GM12878 (cell line): ENCODE data around the gene RPL10A. TPM values are rescaled to one million over a fixed set of nuclear protein-coding genes. Genes with fewer than 3 reads are reported as not detected.
"Not testable (repeated sequence)": the region's sequence is repeated elsewhere in the genome, so short reads cannot be mapped to it uniquely, and the experiment has no call there.

Experiments used
- ATAC-seq: fragments of 200-7000 bp; cut with Tn5 transposase; 3 replicates; pipeline ENCODE4 v1.9.1; 2020; ENCODE audit warnings: mild to moderate bottlenecking, moderate library complexity
- BruUV-seq: library from RNA; stranded (reverse); fragments of 400-500 nt; replicated peaks from 2 replicates; lab custom pipeline; 2021; lab: Mats Ljungman, UMichigan
- CTCF ChIA-PET: fragments of 300-600 bp; sonication (Branson Sonifier 250); formaldehyde crosslinking; extraction: SDS; loops from one replicate; lab custom pipeline; 2021; ENCODE audit warnings: inconsistent platforms; lab: Yijun Ruan, JAX
- POLR2A ChIA-PET: fragments of 350-600 bp; formaldehyde crosslinking; extraction: SDS; loops from one replicate; lab custom pipeline; 2021; ENCODE audit warnings: inconsistent platforms; lab: Charles Lee
- RAD21 ChIA-PET: fragments of 300-600 bp; sonication (Branson Sonifier 250); formaldehyde crosslinking; loops from one replicate; lab custom pipeline; 2023; ENCODE audit warnings: antibody characterized with exemption; ENCODE audit not compliant: unreplicated experiment; lab: Charles Lee
- SMC1A ChIA-PET: fragments of 300-600 bp; sonication (Branson Sonifier 250); formaldehyde crosslinking; loops from one replicate; lab custom pipeline; 2023; ENCODE audit not compliant: unreplicated experiment, uncharacterized antibody; lab: Charles Lee
- DNase-seq: peaks from one replicate; pipeline ENCODE4 v3.0.0-alpha.2; 2011; ENCODE audit warnings: low read depth, low spot score
- FAIRE-seq: peaks from 3 replicates; lab custom pipeline; 2011; peaks lifted over from hg19 to GRCh38; lab: Jason Lieb, UNC
- H2AFZ ChIP-seq: 2 replicates; pipeline ENCODE4 v1.6.0; 2011; ENCODE audit warnings: low read depth, low read length, control low read depth; ENCODE audit not compliant: control insufficient read depth
- H3K27ac ChIP-seq: 2 replicates; pipeline ENCODE4 v1.5.1; 2011; ENCODE audit warnings: control low read depth; ENCODE audit not compliant: control insufficient read depth, insufficient read depth
- H3K27me3 ChIP-seq, 2 experiments: replicated peaks in 1 of 2; 2 replicates each; pipeline versions ENCODE4 v1.6.0 to v1.6.1; 2011; ENCODE audit warnings: low read length in 1 of 2; ENCODE audit not compliant: control insufficient read depth in 2 of 2, insufficient read depth in 2 of 2
- H3K36me3 ChIP-seq, 2 experiments: 2 replicates each; pipeline ENCODE4 v1.5.1; 2011; ENCODE audit warnings: low read length in 1 of 2; ENCODE audit not compliant: control insufficient read depth in 2 of 2, insufficient read depth in 2 of 2
- H3K4me1 ChIP-seq: 2 replicates; pipeline ENCODE4 v1.6.1; 2011; ENCODE audit warnings: mild to moderate bottlenecking, low read length, moderate library complexity, mixed read lengths; ENCODE audit not compliant: control insufficient read depth, insufficient read depth
- H3K4me2 ChIP-seq: 2 replicates; pipeline ENCODE4 v1.6.0; 2011; ENCODE audit warnings: control low read depth; ENCODE audit not compliant: control insufficient read depth, insufficient read depth
- H3K4me3 ChIP-seq: fragments of 200-600 bp; sonication (generic); 2 replicates; pipeline ENCODE4 v1.5.1; 2016
- H3K79me2 ChIP-seq: 2 replicates; pipeline ENCODE4 v1.6.0; 2011; ENCODE audit warnings: low read length; ENCODE audit not compliant: control insufficient read depth, insufficient read depth
- H3K9ac ChIP-seq: 2 replicates; pipeline ENCODE4 v1.8.0; 2011; ENCODE audit warnings: low read length, control low read depth, mixed read lengths; ENCODE audit not compliant: control insufficient read depth, insufficient read depth
- H3K9me3 ChIP-seq: replicated peaks from 3 replicates; pipeline ENCODE4 v1.5.1; 2011; ENCODE audit warnings: mild to moderate bottlenecking, low read length; ENCODE audit not compliant: control insufficient read depth, insufficient read depth
- H4K20me1 ChIP-seq: 2 replicates; pipeline ENCODE4 v1.6.0; 2011; ENCODE audit not compliant: control insufficient read depth, insufficient read depth
- BRCA1 ChIP-seq: IDR thresholded peaks from 2 replicates; pipeline ENCODE4 v1.6.1; 2011; ENCODE audit warnings: low read depth, low read length, improper control_type of control experiment
- CHD4 ChIP-seq: fragments of 200-600 bp; sonication (generic); IDR thresholded peaks from 2 replicates; pipeline ENCODE4 v1.6.1; 2016; ENCODE audit warnings: mild to moderate bottlenecking
- CREB1 ChIP-seq: IDR thresholded peaks from 2 replicates; pipeline ENCODE4 v1.6.1; 2012; ENCODE audit warnings: low read depth, mild to moderate bottlenecking, inconsistent platforms
- PML ChIP-seq: IDR thresholded peaks from 2 replicates; pipeline ENCODE4 v1.6.1; 2012; ENCODE audit warnings: low read length, inconsistent platforms
- RCOR1 ChIP-seq: conservative IDR thresholded peaks from 2 replicates; pipeline ENCODE4 v1.6.1; 2012; ENCODE audit warnings: low read depth, low read length, improper control_type of control experiment
- RELA ChIP-seq: fragments of 450-650 bp; IDR thresholded peaks from 2 replicates; pipeline ENCODE4 v1.8.0; 2014; ENCODE audit warnings: borderline replicate concordance; ENCODE audit not compliant: partially characterized antibody
- SMAD5 ChIP-seq: IDR thresholded peaks from 2 replicates; pipeline ENCODE4 v1.6.1; 2016; ENCODE audit warnings: antibody characterized with exemption, low read depth
- SPI1 ChIP-seq: IDR thresholded peaks from 2 replicates; pipeline ENCODE4 v1.6.1; 2011; ENCODE audit warnings: low read depth, mild to moderate bottlenecking, low read length, moderate library complexity, borderline replicate concordance; ENCODE audit not compliant: insufficient read depth
- TBL1XR1 ChIP-seq: IDR thresholded peaks from 2 replicates; pipeline ENCODE4 v1.6.1; 2012; ENCODE audit warnings: low read depth, low read length, improper control_type of control experiment
- WGBS: methylation state at CpG from one replicate; pipeline ENCODE4 v1.1.6; 2016; ENCODE audit warnings: low lambda C conversion rate; ENCODE audit not compliant: insufficient replicate concordance, insufficient coverage; ENCODE audit errors: missing lambda C conversion rate; 5-methylcytosine and 5-hydroxymethylcytosine counted together
- in situ Hi-C: fragments of 300-500 bp; cut with MboI; formaldehyde crosslinking; loops from 9 replicates; pipeline ENCODE4 v1.14.3; 2018; ENCODE audit warnings: mixed read lengths
- intact Hi-C: fragments of 100-400 bp; cut with micrococcal nuclease; formaldehyde crosslinking; loops from one replicate; pipeline ENCODE4 v1.14.2; 2022; ENCODE audit not compliant: unreplicated experiment
- polyA plus RNA-seq, 11 experiments: library from polyadenylated mRNA; depleted of rRNA in 4 of 11; unstranded in 6 of 11; stranded (reverse) in 5 of 11; fragments of >200 nt; fragmentation: Nextera tagmentation in 4 of 11; fragmentation: Illumina TruSeq in 1 of 11; extraction: Ambion mirVana in 4 of 11; extraction: Trizol in 1 of 11; gene quantifications; 1 replicate in 1 of 11; 2 replicates in 10 of 11; pipeline versions ENCODE4 v1.2.1 to v1.2.3, GENCODE V29; 2011 to 2016; ENCODE audit warnings: inconsistent platforms in 2 of 11, missing spikeins in 2 of 11, low read depth in 1 of 11
- total RNA-seq, 4 experiments: library from RNA; depleted of rRNA in 3 of 4; stranded (reverse); fragments of >200 nt in 3 of 4; fragmentation: Illumina TruSeq in 1 of 4; extraction: Trizol in 1 of 4; gene quantifications; 2 replicates each; pipeline versions ENCODE4 v1.2.1 to v1.2.3, GENCODE V29; 2013 to 2021
- TF ChIP-seq, protein P1 (sequence below): IDR thresholded peaks from 2 replicates; pipeline ENCODE4 v1.6.1; 2012; ENCODE audit warnings: mild to moderate bottlenecking, low read depth, low read length
- TF ChIP-seq, protein P2 (sequence below): IDR thresholded peaks from 2 replicates; pipeline ENCODE4 v1.6.1; 2011; ENCODE audit warnings: low read depth, mild to moderate bottlenecking, low read length, moderate library complexity, borderline replicate concordance; ENCODE audit errors: extremely low read depth

RPL10A gene
- total and polyA plus RNA-seq, 10 of the 15 experiments (the other 5 are each of a cell fraction or from before 2014, with no cell fraction given), result 833 to 4,029 (median 2,795) TPM

DNA sequence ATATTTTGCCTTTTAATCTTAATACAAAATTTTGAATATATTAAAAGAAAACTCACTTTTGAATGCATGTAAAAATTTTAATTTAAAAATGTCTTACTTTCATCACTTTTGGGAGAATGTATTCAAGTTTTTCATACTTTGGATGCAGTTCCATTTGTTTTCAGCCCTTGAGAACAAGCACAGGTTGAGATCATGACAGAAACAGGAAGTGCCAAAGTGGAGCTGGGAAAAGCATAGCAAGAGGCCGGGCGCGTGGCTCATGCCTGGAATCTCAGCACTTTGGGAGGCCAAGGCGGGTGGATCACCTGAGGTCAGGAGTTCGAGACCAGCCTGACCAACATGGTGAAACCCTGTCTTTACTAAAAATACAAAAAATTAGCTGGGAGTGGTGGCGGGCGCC lies 49.8 kb downstream of the RPL10A start:
- RAD21 ChIA-PET, H3K27me3 ChIP-seq, H3K27ac ChIP-seq, H3K4me2 ChIP-seq, H3K79me2 ChIP-seq, H4K20me1 ChIP-seq, BruUV-seq, in situ Hi-C loops, H3K36me3 ChIP-seq, FAIRE-seq, intact Hi-C loops, POLR2A ChIA-PET, H3K4me3 ChIP-seq, DNase-seq, H2AFZ ChIP-seq, H3K4me1 ChIP-seq, H3K9me3 ChIP-seq, ATAC-seq, H3K9ac ChIP-seq: not testable (repeated sequence)
- WGBS, result 45% methylated on average over 7 of the region's 7 CpGs
- SMC1A ChIA-PET, result interaction anchor here (0.5 to 1.8 kb wide), 2 partner anchors 34 to 219 kb away, joined by 3 read pairs; partner anchors contain the start of gene ARMC12
- CTCF ChIA-PET, result interaction anchor here (10.7 kb wide), 1 partner anchor 218 kb away, joined by 168 read pairs; the partner anchor contains the start of gene ARMC12
- peak; percentile 45; the same call in 1 of the 2 replicates for TF ChIP-seq SPI1

DNA sequence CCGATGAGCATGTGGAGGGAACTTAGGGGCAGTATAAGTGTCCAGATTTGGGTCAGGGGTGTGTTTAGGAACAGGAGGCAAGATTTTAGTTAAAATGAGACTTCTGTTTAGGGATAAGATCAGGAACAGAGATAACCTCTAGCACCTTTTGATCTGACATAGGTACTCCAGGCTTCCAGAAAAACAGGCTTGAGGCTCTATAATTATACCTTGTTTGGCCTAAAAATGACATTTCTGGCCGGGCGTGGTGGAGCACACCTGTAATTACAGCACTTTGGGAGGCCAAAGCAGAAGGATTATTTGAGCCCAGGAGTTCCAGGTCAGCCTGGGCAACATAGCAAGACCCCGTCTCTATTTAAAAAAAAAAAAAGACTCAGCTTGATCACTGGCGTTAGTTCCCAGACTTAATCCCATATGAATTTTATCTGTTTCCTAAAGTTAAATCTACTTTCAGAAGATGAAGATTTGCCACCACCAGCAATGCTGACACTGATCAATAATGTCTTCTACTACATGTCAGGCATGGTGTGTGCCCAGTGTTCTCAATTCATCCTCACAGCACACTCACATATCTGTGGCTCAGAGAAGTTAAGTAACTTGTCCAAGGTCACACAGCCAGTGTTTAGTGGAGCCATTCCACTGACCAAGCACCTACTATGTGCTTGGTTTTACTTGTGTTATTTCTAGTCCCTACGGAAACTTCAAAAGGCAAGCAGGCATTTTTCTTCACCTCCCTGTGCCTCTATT lies 50.5 kb downstream of the RPL10A start:
- POLR2A ChIA-PET, result no interaction called here
- H4K20me1 ChIP-seq, result no peaks in the 10 kb centered on the region
- H3K9me3 ChIP-seq, result no peaks in the 10 kb centered on the region
- CTCF ChIA-PET, result interaction anchor here (10.7 kb wide), 1 partner anchor 217 kb away, joined by 168 read pairs; the partner anchor contains the start of gene ARMC12
- H3K4me1 ChIP-seq, result no peaks in the 10 kb centered on the region
- no peak overlapping the region for H3K9ac ChIP-seq
- no peak for ATAC-seq
- BruUV-seq, result no TSS peak
- FAIRE-seq, result no peak
- SMC1A ChIA-PET, result interaction anchor here (1.8 kb wide), 1 partner anchor 219 kb away, joined by 3 read pairs; the partner anchor contains the start of gene ARMC12
- H3K36me3 ChIP-seq, result no peaks in the 10 kb centered on the region
- H3K4me2 ChIP-seq, result no peak overlapping the region
- no peaks in the 10 kb centered on the region for H3K79me2 ChIP-seq
- peaks cover 0 to 1% of the 10 kb centered on the region in 2 experiments; a peak in 2 of 4 replicates for H3K27me3 ChIP-seq
- H2AFZ ChIP-seq, result no peak overlapping the region
- no peak overlapping the region for H3K27ac ChIP-seq
- WGBS, result 53% methylated on average over 6 of the region's 6 CpGs
- intact Hi-C loops (no loop called here), in situ Hi-C loops (no loop called here)
- DNase-seq, result no peak
- RAD21 ChIA-PET, result no interaction called here
- H3K4me3 ChIP-seq, result no peak overlapping the region
- TF ChIP-seq BRCA1 (no peak), CHD4 (no peak), RCOR1 (no peak), CREB1 (no peak), RELA (no peak), PML (no peak), TBL1XR1 (no peak), SMAD5 (no peak)
- TF ChIP-seq, protein P1, sequence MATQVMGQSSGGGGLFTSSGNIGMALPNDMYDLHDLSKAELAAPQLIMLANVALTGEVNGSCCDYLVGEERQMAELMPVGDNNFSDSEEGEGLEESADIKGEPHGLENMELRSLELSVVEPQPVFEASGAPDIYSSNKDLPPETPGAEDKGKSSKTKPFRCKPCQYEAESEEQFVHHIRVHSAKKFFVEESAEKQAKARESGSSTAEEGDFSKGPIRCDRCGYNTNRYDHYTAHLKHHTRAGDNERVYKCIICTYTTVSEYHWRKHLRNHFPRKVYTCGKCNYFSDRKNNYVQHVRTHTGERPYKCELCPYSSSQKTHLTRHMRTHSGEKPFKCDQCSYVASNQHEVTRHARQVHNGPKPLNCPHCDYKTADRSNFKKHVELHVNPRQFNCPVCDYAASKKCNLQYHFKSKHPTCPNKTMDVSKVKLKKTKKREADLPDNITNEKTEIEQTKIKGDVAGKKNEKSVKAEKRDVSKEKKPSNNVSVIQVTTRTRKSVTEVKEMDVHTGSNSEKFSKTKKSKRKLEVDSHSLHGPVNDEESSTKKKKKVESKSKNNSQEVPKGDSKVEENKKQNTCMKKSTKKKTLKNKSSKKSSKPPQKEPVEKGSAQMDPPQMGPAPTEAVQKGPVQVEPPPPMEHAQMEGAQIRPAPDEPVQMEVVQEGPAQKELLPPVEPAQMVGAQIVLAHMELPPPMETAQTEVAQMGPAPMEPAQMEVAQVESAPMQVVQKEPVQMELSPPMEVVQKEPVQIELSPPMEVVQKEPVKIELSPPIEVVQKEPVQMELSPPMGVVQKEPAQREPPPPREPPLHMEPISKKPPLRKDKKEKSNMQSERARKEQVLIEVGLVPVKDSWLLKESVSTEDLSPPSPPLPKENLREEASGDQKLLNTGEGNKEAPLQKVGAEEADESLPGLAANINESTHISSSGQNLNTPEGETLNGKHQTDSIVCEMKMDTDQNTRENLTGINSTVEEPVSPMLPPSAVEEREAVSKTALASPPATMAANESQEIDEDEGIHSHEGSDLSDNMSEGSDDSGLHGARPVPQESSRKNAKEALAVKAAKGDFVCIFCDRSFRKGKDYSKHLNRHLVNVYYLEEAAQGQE, result no peak
- TF ChIP-seq, protein P2, sequence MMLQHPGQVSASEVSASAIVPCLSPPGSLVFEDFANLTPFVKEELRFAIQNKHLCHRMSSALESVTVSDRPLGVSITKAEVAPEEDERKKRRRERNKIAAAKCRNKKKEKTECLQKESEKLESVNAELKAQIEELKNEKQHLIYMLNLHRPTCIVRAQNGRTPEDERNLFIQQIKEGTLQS, result no peak
